ENCODE data around the gene SDK1.

GRCh38 chr7:3682028-3682710 lies 381.1 kb downstream of the SDK1 start:
- no peak for TF ChIP-seq CTCF (conservative IDR thresholded peaks at IDR 0.05; ENCODE audit: low read depth in 2 of 2)
- no peak for TF ChIP-seq ETS1 (IDR thresholded peaks at IDR 0.05)
- no peak for TF ChIP-seq ZNF331 (CRISPR knock-in tag; IDR thresholded peaks at IDR 0.05; ENCODE audit: low read depth)
- TF ChIP-seq REST (IDR thresholded peaks at IDR 0.05; ENCODE audit: unreplicated experiment), result no peak
- no peak for TF ChIP-seq CREB1 (CRISPR knock-in tag; IDR thresholded peaks at IDR 0.05; ENCODE audit: low read depth)
- no peak for TF ChIP-seq EZH2 (IDR thresholded peaks at IDR 0.05; ENCODE audit: low read depth, unreplicated experiment)
- no peak for TF ChIP-seq EZH2phosphoT487 (IDR thresholded peaks at IDR 0.05; ENCODE audit: unreplicated experiment)

All from GM23338 (cell line).